Mesendoderm (in vitro differentiated cells): ENCODE measurements around the gene BRMS1L.
A peak's percentile ranks its signal among the peaks of the same experiment; 100 is the strongest.

Source experiments
- DNase-seq: peaks from one replicate; pipeline ENCODE4 v3.0.0; 2013
- H2AK5ac ChIP-seq: 2 replicates; pipeline ENCODE4 v1.6.1; 2013; ENCODE audit warnings: low read length, inconsistent platforms
- H2BK120ac ChIP-seq: 2 replicates; pipeline ENCODE4 v1.6.1; 2013; ENCODE audit warnings: low read depth, mild to moderate bottlenecking, low read length, moderate library complexity, mixed read lengths
- H2BK15ac ChIP-seq: replicated peaks from 2 replicates; pipeline ENCODE4 v1.6.1; 2013; ENCODE audit warnings: low read depth, mild to moderate bottlenecking, moderate library complexity
- H2BK5ac ChIP-seq: 2 replicates; pipeline ENCODE4 v1.6.1; 2013; ENCODE audit warnings: low read length, inconsistent platforms
- H3K18ac ChIP-seq: 2 replicates; pipeline ENCODE4 v1.6.1; 2013; ENCODE audit warnings: mild to moderate bottlenecking, low read length, mixed read lengths
- H3K23ac ChIP-seq: one replicate; pipeline ENCODE4 v1.6.1; 2013; ENCODE audit warnings: low read length
- H3K27ac ChIP-seq: 2 replicates; pipeline ENCODE4 v1.5.1; 2013; ENCODE audit warnings: low read depth, mild to moderate bottlenecking, inconsistent platforms, low read length, moderate library complexity
- H3K27me3 ChIP-seq: 2 replicates; pipeline ENCODE4 v1.6.1; 2013; ENCODE audit warnings: low read length, control low read depth, mild to moderate bottlenecking, inconsistent platforms; ENCODE audit not compliant: insufficient read depth, poor library complexity
- H3K36me3 ChIP-seq: 2 replicates; pipeline ENCODE4 v1.6.1; 2013; ENCODE audit warnings: low read length, inconsistent platforms; ENCODE audit not compliant: control insufficient read depth, insufficient read depth
- H3K4ac ChIP-seq: one replicate; pipeline ENCODE4 v1.6.1; 2013; ENCODE audit warnings: low read depth, mild to moderate bottlenecking, low read length, moderate library complexity
- H3K4me1 ChIP-seq: 2 replicates; pipeline ENCODE4 v1.6.1; 2013; ENCODE audit warnings: low read depth, low read length, inconsistent platforms; ENCODE audit not compliant: control insufficient read depth
- H3K4me2 ChIP-seq: 2 replicates; pipeline ENCODE4 v1.6.1; 2013; ENCODE audit warnings: low read length
- H3K4me3 ChIP-seq: 2 replicates; pipeline ENCODE4 v1.5.1; 2013; ENCODE audit warnings: mild to moderate bottlenecking, low read length
- H3K56ac ChIP-seq: one replicate; pipeline ENCODE4 v1.6.1; 2013; ENCODE audit warnings: low read length
- H3K79me1 ChIP-seq: 2 replicates; pipeline ENCODE4 v1.6.1; 2013; ENCODE audit warnings: low read length, inconsistent platforms
- H3K79me2 ChIP-seq: 2 replicates; pipeline ENCODE4 v1.6.1; 2013; ENCODE audit warnings: mild to moderate bottlenecking, low read length; ENCODE audit not compliant: control insufficient read depth, insufficient read depth
- H3K9ac ChIP-seq: 2 replicates; pipeline ENCODE4 v1.6.1; 2013; ENCODE audit warnings: low read length, inconsistent platforms
- H4K5ac ChIP-seq: one replicate; pipeline ENCODE4 v1.6.1; 2013; ENCODE audit warnings: low read length
- H4K8ac ChIP-seq: one replicate; pipeline ENCODE4 v1.6.1; 2013; ENCODE audit warnings: low read depth, mild to moderate bottlenecking, control low read depth, low read length, moderate library complexity
- WGBS: extraction: QIAGEN DNeasy Blood & Tissue Kit; methylation state at CpG from one replicate; pipeline ENCODE4 v1.1.7; 2013; ENCODE audit warnings: low lambda C conversion rate, missing lambda C conversion rate; ENCODE audit not compliant: insufficient coverage; ENCODE audit errors: extremely low coverage; 5-methylcytosine and 5-hydroxymethylcytosine counted together

BRMS1L gene

GRCh38 chr14:35879151-35879648 lies 53.1 kb downstream of the BRMS1L start:
- H3K4me2 ChIP-seq = no peak overlapping the region
- H3K4ac ChIP-seq = no peak overlapping the region
- WGBS = no CpG with 5 or more reads among the region's 2 CpGs
- no peak overlapping the region for H3K18ac ChIP-seq
- no peak overlapping the region for H4K8ac ChIP-seq
- no peaks in the 10 kb centered on the region for H3K27me3 ChIP-seq
- no peaks in the 10 kb centered on the region for H3K79me1 ChIP-seq
- H2BK120ac ChIP-seq = no peak overlapping the region
- H3K9ac ChIP-seq = no peak overlapping the region
- H3K27ac ChIP-seq = no peak overlapping the region
- no peak for DNase-seq
- no peak overlapping the region for H4K5ac ChIP-seq
- no peaks in the 10 kb centered on the region for H3K36me3 ChIP-seq
- no peaks in the 10 kb centered on the region for H3K4me1 ChIP-seq
- no peak overlapping the region for H2BK5ac ChIP-seq
- H2BK15ac ChIP-seq = no peak overlapping the region
- H3K56ac ChIP-seq = no peak overlapping the region
- no peak overlapping the region for H2AK5ac ChIP-seq
- no peak overlapping the region for H3K4me3 ChIP-seq
- no peak overlapping the region for H3K23ac ChIP-seq
- H3K79me2 ChIP-seq = no peaks in the 10 kb centered on the region

GRCh38 chr14:35879654-35880249 lies 53.6 kb downstream of the BRMS1L start:
- DNase-seq = no peak
- Histone ChIP-seq H3K23ac (no peak overlapping the region), H3K4me3 (no peak overlapping the region), H3K27me3 (no peaks in the 10 kb centered on the region), H2AK5ac (no peak overlapping the region), H2BK15ac (no peak overlapping the region), H3K4ac (no peak overlapping the region), H4K8ac (no peak overlapping the region), H3K56ac (no peak overlapping the region), H3K79me1 (no peaks in the 10 kb centered on the region), H2BK5ac (no peak overlapping the region), H3K79me2 (no peaks in the 10 kb centered on the region), H3K18ac (no peak overlapping the region), H2BK120ac (no peak overlapping the region), H3K4me2 (no peak overlapping the region), H3K36me3 (no peaks in the 10 kb centered on the region), H3K27ac (no peak overlapping the region), H3K4me1 (no peaks in the 10 kb centered on the region), H4K5ac (no peak overlapping the region), H3K9ac (no peak overlapping the region)
- no CpG with 5 or more reads among the region's 1 CpG for WGBS

- no peaks in the 10 kb centered on the region for H3K79me1 ChIP-seq
- H3K4me1 ChIP-seq = no peaks in the 10 kb centered on the region
- H3K4me3 ChIP-seq = no peak overlapping the region
- H3K79me2 ChIP-seq = no peaks in the 10 kb centered on the region
- no peak overlapping the region for H4K5ac ChIP-seq
- H2BK120ac ChIP-seq = no peak overlapping the region
- H2BK5ac ChIP-seq = no peak overlapping the region
- H3K27ac ChIP-seq = no peak overlapping the region
- no peak overlapping the region for H2BK15ac ChIP-seq
- no peak overlapping the region for H4K8ac ChIP-seq
- H3K36me3 ChIP-seq = no peaks in the 10 kb centered on the region
- H3K56ac ChIP-seq = no peak overlapping the region
- H3K18ac ChIP-seq = no peak overlapping the region
- no peak overlapping the region for H2AK5ac ChIP-seq
- no peaks in the 10 kb centered on the region for H3K27me3 ChIP-seq
- DNase-seq = no peak
- no peak overlapping the region for H3K9ac ChIP-seq
- no CpG with 5 or more reads among the region's 2 CpGs for WGBS
- no peak overlapping the region for H3K4ac ChIP-seq
- H3K23ac ChIP-seq = no peak overlapping the region
- no peak overlapping the region for H3K4me2 ChIP-seq
Measured at GRCh38 chr14:35881280-35881679, 55.1 kb downstream of the BRMS1L start.

GRCh38 chr14:35883677-35884293 lies 57.6 kb downstream of the BRMS1L start:
- Histone ChIP-seq H3K56ac (no peak overlapping the region), H2BK120ac (no peak overlapping the region), H3K23ac (no peak overlapping the region), H4K5ac (no peak overlapping the region), H3K27ac (no peak overlapping the region), H3K9ac (no peak overlapping the region), H2BK15ac (no peak overlapping the region), H4K8ac (no peak overlapping the region), H3K18ac (no peak overlapping the region), H3K27me3 (no peaks in the 10 kb centered on the region), H3K36me3 (no peaks in the 10 kb centered on the region), H3K4ac (no peak overlapping the region), H3K79me2 (no peaks in the 10 kb centered on the region), H3K4me3 (no peak overlapping the region), H2AK5ac (no peak overlapping the region), H3K4me2 (no peak overlapping the region), H3K4me1 (no peaks in the 10 kb centered on the region), H3K79me1 (no peaks in the 10 kb centered on the region), H2BK5ac (no peak overlapping the region)
- WGBS = no CpG with 5 or more reads among the region's 7 CpGs
- DNase-seq = peak; percentile 30

- no peaks in the 10 kb centered on the region for H3K36me3 ChIP-seq
- no peaks in the 10 kb centered on the region for H3K79me2 ChIP-seq
Measured at GRCh38 chr14:35890308-35890707, 64.2 kb downstream of the BRMS1L start.

GRCh38 chr14:35895256-35895655 lies 69.1 kb downstream of the BRMS1L start:
- Histone ChIP-seq H2BK120ac (no peak overlapping the region), H2BK5ac (no peak overlapping the region), H3K4ac (no peak overlapping the region), H3K79me1 (no peaks in the 10 kb centered on the region), H3K4me3 (no peak overlapping the region), H3K9ac (no peak overlapping the region), H3K18ac (no peak overlapping the region), H2AK5ac (no peak overlapping the region), H3K4me1 (no peaks in the 10 kb centered on the region), H3K56ac (no peak overlapping the region), H3K4me2 (no peak overlapping the region), H3K23ac (no peak overlapping the region), H3K27me3 (no peaks in the 10 kb centered on the region), H3K27ac (no peak overlapping the region), H3K79me2 (no peaks in the 10 kb centered on the region), H3K36me3 (no peaks in the 10 kb centered on the region), H2BK15ac (no peak overlapping the region), H4K5ac (no peak overlapping the region), H4K8ac (no peak overlapping the region)
- no peak for DNase-seq

More at GRCh38 chr14:35890308-35890707, 64.2 kb downstream of the BRMS1L start:
- Histone ChIP-seq H3K27ac (no peak overlapping the region), H3K27me3 (no peaks in the 10 kb centered on the region), H3K23ac (no peak overlapping the region), H3K56ac (no peak overlapping the region), H2BK5ac (no peak overlapping the region), H3K4me1 (no peaks in the 10 kb centered on the region), H2BK120ac (no peak overlapping the region), H3K4me2 (no peak overlapping the region), H3K9ac (no peak overlapping the region), H4K8ac (no peak overlapping the region), H4K5ac (no peak overlapping the region), H3K4ac (no peak overlapping the region), H2BK15ac (no peak overlapping the region), H3K79me1 (no peaks in the 10 kb centered on the region), H3K4me3 (no peak overlapping the region), H2AK5ac (no peak overlapping the region), H3K18ac (no peak overlapping the region)
- DNase-seq = no peak
